Stomach smooth muscle (tissue), 2 donors: ENCODE data around the gene AKAP6.

Experiments
- H3K27ac ChIP-seq: one replicate; pipeline ENCODE4 v1.7.0; 2013; ENCODE audit warnings: mild to moderate bottlenecking, low read length, inconsistent platforms
- H3K27me3 ChIP-seq, 2 donors: one replicate each; pipeline ENCODE4 v1.7.0; 2013; ENCODE audit warnings: low read length in 2 of 2; ENCODE audit not compliant: insufficient read depth in 2 of 2, control insufficient read depth in 1 of 2
- H3K36me3 ChIP-seq, 2 donors: one replicate each; pipeline ENCODE4 v1.7.0; 2013; ENCODE audit warnings: low read length in 2 of 2; ENCODE audit not compliant: control insufficient read depth in 2 of 2, insufficient read depth in 2 of 2
- H3K4me1 ChIP-seq: one replicate; pipeline ENCODE4 v1.7.0; 2013; ENCODE audit warnings: low read length; ENCODE audit not compliant: control insufficient read depth, insufficient read depth
- H3K4me3 ChIP-seq, 2 donors: one replicate each; pipeline ENCODE4 v1.7.0; 2013; ENCODE audit warnings: low read length in 2 of 2
- H3K9ac ChIP-seq, 2 donors: one replicate each; pipeline ENCODE4 v1.7.0; 2013; ENCODE audit warnings: low read length in 2 of 2, mild to moderate bottlenecking in 1 of 2
- H3K9me3 ChIP-seq, 2 donors: one replicate each; pipeline ENCODE4 v1.7.0; 2013; ENCODE audit warnings: low read length in 2 of 2; ENCODE audit not compliant: control insufficient read depth in 2 of 2
- donor health status: healthy.
- donor health status: Pancreatic carcinoma.

The AKAP6 gene

GRCh38 chr14:32841698-32842097, 512.6 kb downstream of the AKAP6 start:
- no peaks in the 10 kb centered on the region for H3K4me1 ChIP-seq

GRCh38 chr14:32846821-32847365, 517.8 kb downstream of the AKAP6 start:
- Histone ChIP-seq H3K9me3 (no peaks in the 10 kb centered on the region), H3K4me1 (no peaks in the 10 kb centered on the region), H3K4me3 (no peak overlapping the region), H3K27ac (no peak overlapping the region), H3K9ac (no peak overlapping the region), H3K36me3 (no peaks in the 10 kb centered on the region), H3K27me3 (no peaks in the 10 kb centered on the region)

More at GRCh38 chr14:32841698-32842097, 512.6 kb downstream of the AKAP6 start:
- H3K27me3 ChIP-seq: no peaks in the 10 kb centered on the region
- no peak overlapping the region for H3K4me3 ChIP-seq
- H3K27ac ChIP-seq: no peak overlapping the region
- H3K36me3 ChIP-seq: no peaks in the 10 kb centered on the region
- H3K9ac ChIP-seq: no peak overlapping the region
- no peaks in the 10 kb centered on the region for H3K9me3 ChIP-seq

GRCh38 chr14:32847867-32848266, 518.8 kb downstream of the AKAP6 start:
- no peak overlapping the region for H3K4me3 ChIP-seq
- H3K36me3 ChIP-seq: no peaks in the 10 kb centered on the region
- no peaks in the 10 kb centered on the region for H3K9me3 ChIP-seq
- no peaks in the 10 kb centered on the region for H3K27me3 ChIP-seq
- no peak overlapping the region for H3K27ac ChIP-seq
- no peak overlapping the region for H3K9ac ChIP-seq
- no peaks in the 10 kb centered on the region for H3K4me1 ChIP-seq

- Histone ChIP-seq H3K27me3 (no peaks in the 10 kb centered on the region), H3K9me3 (no peaks in the 10 kb centered on the region), H3K36me3 (no peaks in the 10 kb centered on the region), H3K27ac (no peak overlapping the region), H3K4me3 (no peak overlapping the region), H3K4me1 (no peaks in the 10 kb centered on the region), H3K9ac (no peak overlapping the region)
Observed at GRCh38 chr14:32865827-32866376, 536.8 kb downstream of the AKAP6 start.

GRCh38 chr14:32883188-32883587, 554.1 kb downstream of the AKAP6 start:
- Histone ChIP-seq H3K9me3 (no peaks in the 10 kb centered on the region), H3K27ac (no peak overlapping the region), H3K4me3 (no peak overlapping the region), H3K36me3 (no peaks in the 10 kb centered on the region), H3K9ac (no peak overlapping the region), H3K4me1 (no peaks in the 10 kb centered on the region), H3K27me3 (no peaks in the 10 kb centered on the region)
